HepG2 (cell line): Measurements from ENCODE around the gene EMILIN3. TPM values are rescaled to one million over a fixed set of nuclear protein-coding genes. Genes with fewer than 3 reads are reported as not detected.

Experiments
- ATAC-seq: fragments of 200-7000 bp; cut with Tn5 transposase; 3 replicates; pipeline ENCODE4 v1.9.1; 2020; ENCODE audit warnings: mild to moderate bottlenecking, moderate library complexity
- Bru-seq: library from RNA; stranded (reverse); fragments of 400-500 nt; gene quantifications from one replicate; lab custom pipeline; 2021; lab: Mats Ljungman, UMichigan
- BruChase-seq, 2 experiments: library from RNA; stranded (reverse); fragments of 400-500 nt; gene quantifications; one replicate each; lab custom pipeline; 2021; lab: Mats Ljungman, UMichigan
- BruUV-seq: library from RNA; stranded (reverse); fragments of 400-500 nt; replicated peaks from 2 replicates; lab custom pipeline; 2021; lab: Mats Ljungman, UMichigan
- CTCF ChIA-PET: fragments of 300-600 bp; formaldehyde crosslinking; extraction: SDS; loops from one replicate; lab custom pipeline; 2021; ENCODE audit warnings: low total read pairs, inconsistent platforms, low intra/inter-chr PET ratio; lab: Yijun Ruan, JAX
- POLR2A ChIA-PET: fragments of 350-600 bp; sonication (Branson Sonifier 250); formaldehyde crosslinking; loops from one replicate; lab custom pipeline; 2020; ENCODE audit warnings: antibody characterized with exemption, inconsistent platforms; lab: Yijun Ruan, JAX
- DNase-seq: peaks from one replicate; pipeline ENCODE4 v3.0.0-alpha.2; 2015; ENCODE audit warnings: low spot score
- FAIRE-seq: peaks from 3 replicates; lab custom pipeline; 2011; peaks lifted over from hg19 to GRCh38; lab: Jason Lieb, UNC
- H2AFZ ChIP-seq: one replicate; pipeline ENCODE4 v1.6.1; 2011; ENCODE audit warnings: low read length, inconsistent platforms
- H3K27ac ChIP-seq: fragments of 300-600 bp; 3 replicates; pipeline ENCODE4 v1.8.0; 2011; ENCODE audit warnings: mixed run types, mild to moderate bottlenecking, mixed read lengths, low read length, inconsistent platforms; ENCODE audit not compliant: insufficient read depth; ENCODE audit errors: extremely low read length
- H3K27me3 ChIP-seq, 2 experiments: fragments of 200-600 bp in 1 of 2; 2 replicates in 1 of 2; 3 replicates in 1 of 2; pipeline versions ENCODE4 v1.6.0 to v1.8.0; 2011; ENCODE audit warnings: low read length in 2 of 2, mild to moderate bottlenecking in 2 of 2, moderate library complexity in 2 of 2, inconsistent platforms in 1 of 2; ENCODE audit not compliant: insufficient read depth in 2 of 2, control insufficient read depth in 1 of 2
- H3K36me3 ChIP-seq, 2 experiments: fragments of 200-600 bp in 1 of 2; replicated peaks in 1 of 2; 2 replicates in 1 of 2; 3 replicates in 1 of 2; pipeline versions ENCODE4 v1.5.1 to v1.8.0; 2011; ENCODE audit warnings: low read length in 2 of 2, inconsistent platforms in 1 of 2; ENCODE audit not compliant: insufficient read depth in 2 of 2, control insufficient read depth in 1 of 2
- H3K4me1 ChIP-seq: 2 replicates; pipeline ENCODE4 v1.5.1; 2012; ENCODE audit warnings: low read length, inconsistent platforms; ENCODE audit not compliant: insufficient read depth
- H3K4me2 ChIP-seq: 2 replicates; pipeline ENCODE4 v1.6.0; 2011; ENCODE audit warnings: low read depth, low read length, inconsistent platforms
- H3K4me3 ChIP-seq, 3 experiments: fragments of 200-600 bp in 1 of 3; sonication (generic), shearing (Covaris generic) in 1 of 3; replicated peaks in 1 of 3; 2 replicates each; pipeline ENCODE4 v1.5.1; 2011 to 2016; ENCODE audit warnings: low read length in 3 of 3, inconsistent platforms in 2 of 3, low read depth in 2 of 3, mild to moderate bottlenecking in 2 of 3, control low read depth in 1 of 3, mixed read lengths in 1 of 3; ENCODE audit not compliant: insufficient read depth in 1 of 3
- H3K79me2 ChIP-seq: one replicate; pipeline ENCODE4 v1.6.1; 2011; ENCODE audit warnings: low read length, inconsistent platforms; ENCODE audit not compliant: insufficient read depth
- H3K9ac ChIP-seq: 2 replicates; pipeline ENCODE4 v1.6.0; 2011; ENCODE audit warnings: mild to moderate bottlenecking, low read depth, low read length, inconsistent platforms; ENCODE audit not compliant: insufficient read depth
- H3K9me3 ChIP-seq: 2 replicates; pipeline ENCODE4 v1.5.1; 2012; ENCODE audit warnings: mild to moderate bottlenecking, low read length
- H4K20me1 ChIP-seq: 2 replicates; pipeline ENCODE4 v1.6.0; 2011; ENCODE audit warnings: inconsistent platforms, mild to moderate bottlenecking, low read length, moderate library complexity; ENCODE audit not compliant: insufficient read depth
- AHDC1 ChIP-seq: sonication (generic); formaldehyde crosslinking; IDR thresholded peaks from 2 replicates; pipeline ENCODE4 v1.5.1; 2020; ENCODE audit warnings: mild to moderate bottlenecking, missing genetic modification reagents, borderline replicate concordance
- FOSL1 ChIP-seq: sonication (generic); formaldehyde crosslinking; IDR thresholded peaks from 2 replicates; pipeline ENCODE4 v1.9.0; 2021; ENCODE audit warnings: missing genetic modification reagents, borderline replicate concordance
- IRF1 ChIP-seq: sonication (generic); formaldehyde crosslinking; IDR thresholded peaks from 2 replicates; pipeline ENCODE4 v1.4.0; 2020; ENCODE audit warnings: low read depth, mild to moderate bottlenecking, missing genetic modification reagents
- KMT2B ChIP-seq: IDR thresholded peaks from 2 replicates; pipeline ENCODE4 v1.6.1; 2016; ENCODE audit warnings: missing genetic modification reagents, missing compliant biosample characterization
- PRMT3 ChIP-seq: sonication (generic); formaldehyde crosslinking; IDR thresholded peaks from 2 replicates; pipeline ENCODE4 v1.8.1; 2022; ENCODE audit warnings: low read depth, mild to moderate bottlenecking, moderate library complexity, missing genetic modification reagents, borderline replicate concordance
- TAF1 ChIP-seq: sonication (generic); formaldehyde crosslinking; IDR thresholded peaks from 2 replicates; pipeline ENCODE4 v1.4.0; 2020; ENCODE audit warnings: missing genetic modification reagents
- ZFY ChIP-seq: sonication (generic); formaldehyde crosslinking; IDR thresholded peaks from 2 replicates; pipeline ENCODE4 v1.4.0; 2020; ENCODE audit warnings: missing genetic modification reagents
- ZNF878 ChIP-seq: sonication (generic); formaldehyde crosslinking; IDR thresholded peaks from 2 replicates; pipeline ENCODE4 v1.8.1; 2023; ENCODE audit warnings: mild to moderate bottlenecking, missing genetic modification reagents, moderate library complexity
- WGBS: methylation state at CpG from one replicate; pipeline ENCODE4 v1.1.6; 2017; ENCODE audit warnings: low lambda C conversion rate; 5-methylcytosine and 5-hydroxymethylcytosine counted together
- in situ Hi-C: cut with HindIII; loops from 2 replicates; pipeline ENCODE4 v1.10.0; 2017; ENCODE audit warnings: low pct_unique_long_range_greater_than_20kb; ENCODE audit not compliant: extremely low pct_ligation_motif_present
- intact Hi-C: fragments of 100-400 bp; cut with micrococcal nuclease; formaldehyde crosslinking; loops from one replicate; pipeline ENCODE4 v1.10.0; 2022; ENCODE audit not compliant: unreplicated experiment
- long read RNA-seq, 2 experiments: library from RNA in 1 of 2; library from polyadenylated mRNA in 1 of 2; stranded (forward) in 1 of 2; unstranded in 1 of 2; transcript quantifications; one replicate each; pipeline ENCODE4 v2.0.0, GENCODE V29; 2019 to 2022
- polyA minus RNA-seq, 3 experiments: library from RNA; depleted of rRNA, polyadenylated mRNA; stranded (reverse); fragments of >200 nt; gene quantifications; 2 replicates each; pipeline ENCODE4 v1.2.3, GENCODE V29; 2011; ENCODE audit warnings: low replicate concordance in 1 of 3
- polyA plus RNA-seq, 8 experiments: library from polyadenylated mRNA; depleted of rRNA in 3 of 8; stranded (reverse) in 7 of 8; unstranded in 1 of 8; fragments of >200 nt; fragmentation: Illumina TruSeq in 4 of 8; extraction: Trizol in 4 of 8; gene quantifications; 2 replicates each; pipeline versions ENCODE4 v1.2.1 to v1.2.3, GENCODE V29; 2011 to 2016; ENCODE audit warnings: low read depth in 4 of 8, missing spikeins in 1 of 8, mixed read lengths in 1 of 8; ENCODE audit not compliant: insufficient read depth in 1 of 8
- total RNA-seq, 5 experiments: library from RNA; depleted of rRNA; stranded (reverse); fragments of >200 nt; fragmentation: Illumina TruSeq; extraction: Trizol; gene quantifications; 2 replicates each; pipeline ENCODE4 v1.2.3, GENCODE V29; 2016; ENCODE audit warnings: low read depth in 1 of 5

Gene EMILIN3, protein sequence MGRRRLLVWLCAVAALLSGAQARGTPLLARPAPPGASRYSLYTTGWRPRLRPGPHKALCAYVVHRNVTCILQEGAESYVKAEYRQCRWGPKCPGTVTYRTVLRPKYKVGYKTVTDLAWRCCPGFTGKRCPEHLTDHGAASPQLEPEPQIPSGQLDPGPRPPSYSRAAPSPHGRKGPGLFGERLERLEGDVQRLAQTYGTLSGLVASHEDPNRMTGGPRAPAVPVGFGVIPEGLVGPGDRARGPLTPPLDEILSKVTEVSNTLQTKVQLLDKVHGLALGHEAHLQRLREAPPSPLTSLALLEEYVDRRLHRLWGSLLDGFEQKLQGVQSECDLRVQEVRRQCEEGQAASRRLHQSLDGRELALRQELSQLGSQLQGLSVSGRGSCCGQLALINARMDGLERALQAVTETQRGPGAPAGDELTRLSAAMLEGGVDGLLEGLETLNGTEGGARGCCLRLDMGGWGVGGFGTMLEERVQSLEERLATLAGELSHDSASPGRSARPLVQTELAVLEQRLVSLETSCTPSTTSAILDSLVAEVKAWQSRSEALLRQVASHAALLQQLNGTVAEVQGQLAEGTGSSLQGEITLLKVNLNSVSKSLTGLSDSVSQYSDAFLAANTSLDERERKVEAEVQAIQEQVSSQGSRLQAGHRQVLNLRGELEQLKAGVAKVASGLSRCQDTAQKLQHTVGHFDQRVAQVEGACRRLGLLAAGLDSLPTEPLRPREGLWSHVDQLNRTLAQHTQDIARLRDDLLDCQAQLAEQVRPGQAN
- total RNA-seq (2016; rRNA removed; fragmentation: Illumina TruSeq; extraction: Trizol) (0.14 and 0.29 TPM in 2 replicates), polyA plus RNA-seq (2011; rRNA removed) (0.25 and 0.27 TPM in 2 replicates), polyA minus RNA-seq (2011; rRNA and poly(A)+ RNA removed; ENCODE audit: low replicate concordance) (0.05 and 1.5 TPM in 2 replicates), Bru-seq, nascent RNA (percentile 17 among the genes with signal in this experiment), BruChase-seq, experiment 1, labeled RNA remaining after a 6-hour chase (not detected), BruChase-seq, experiment 2, labeled RNA remaining after a 2-hour chase (percentile 23 among the genes with signal in this experiment)
- 0.10 TPM in 1 of 2 replicates, not detected in the other for total RNA-seq (2016; cell fraction: cytosol; rRNA removed; fragmentation: Illumina TruSeq; extraction: Trizol; ENCODE audit: low read depth)
- 0.16 and 0.28 TPM in 2 replicates for total RNA-seq (2016; cell fraction: insoluble cytoplasmic fraction; rRNA removed; fragmentation: Illumina TruSeq; extraction: Trizol)
- total RNA-seq (2016; cell fraction: membrane; rRNA removed; fragmentation: Illumina TruSeq; extraction: Trizol), result 0.09 and 0.10 TPM in 2 replicates
- total RNA-seq (2016; cell fraction: nucleus; rRNA removed; fragmentation: Illumina TruSeq; extraction: Trizol), result 0.16 TPM in 2 replicates
- 0.23 and 0.36 TPM in 2 replicates for polyA plus RNA-seq (2011; cell fraction: cytosol; rRNA removed)
- 0.29 and 0.35 TPM in 2 replicates for polyA plus RNA-seq (2011; cell fraction: nucleus; rRNA removed)
- 0.50 and 0.56 TPM in 2 replicates for polyA plus RNA-seq (2012)
- polyA plus RNA-seq (2016; cell fraction: cytosol; fragmentation: Illumina TruSeq; extraction: Trizol; ENCODE audit: low read depth), result not detected in 2 replicates
- polyA plus RNA-seq (2016; cell fraction: insoluble cytoplasmic fraction; fragmentation: Illumina TruSeq; extraction: Trizol; ENCODE audit: low read depth), result 0.10 and 0.19 TPM in 2 replicates
- polyA plus RNA-seq (2016; cell fraction: membrane; fragmentation: Illumina TruSeq; extraction: Trizol; ENCODE audit: low read depth), result 0.05 and 0.09 TPM in 2 replicates
- polyA plus RNA-seq (2016; cell fraction: nucleus; fragmentation: Illumina TruSeq; extraction: Trizol; ENCODE audit: insufficient read depth, low read depth), result 0.38 and 0.41 TPM in 2 replicates
- polyA minus RNA-seq (2011; cell fraction: cytosol; rRNA and poly(A)+ RNA removed), result 0.18 and 0.20 TPM in 2 replicates
- 0.13 TPM in 1 of 2 replicates, not detected in the other for polyA minus RNA-seq (2011; cell fraction: nucleus; rRNA and poly(A)+ RNA removed)
- long read RNA-seq, experiment 1, partial matches to known transcripts, result 0 of 37 reads
- long read RNA-seq, experiment 1, other reads (novel, unspliced or antisense), result 37 of 37 reads
- long read RNA-seq, experiment 2, result 0 reads

DNA sequence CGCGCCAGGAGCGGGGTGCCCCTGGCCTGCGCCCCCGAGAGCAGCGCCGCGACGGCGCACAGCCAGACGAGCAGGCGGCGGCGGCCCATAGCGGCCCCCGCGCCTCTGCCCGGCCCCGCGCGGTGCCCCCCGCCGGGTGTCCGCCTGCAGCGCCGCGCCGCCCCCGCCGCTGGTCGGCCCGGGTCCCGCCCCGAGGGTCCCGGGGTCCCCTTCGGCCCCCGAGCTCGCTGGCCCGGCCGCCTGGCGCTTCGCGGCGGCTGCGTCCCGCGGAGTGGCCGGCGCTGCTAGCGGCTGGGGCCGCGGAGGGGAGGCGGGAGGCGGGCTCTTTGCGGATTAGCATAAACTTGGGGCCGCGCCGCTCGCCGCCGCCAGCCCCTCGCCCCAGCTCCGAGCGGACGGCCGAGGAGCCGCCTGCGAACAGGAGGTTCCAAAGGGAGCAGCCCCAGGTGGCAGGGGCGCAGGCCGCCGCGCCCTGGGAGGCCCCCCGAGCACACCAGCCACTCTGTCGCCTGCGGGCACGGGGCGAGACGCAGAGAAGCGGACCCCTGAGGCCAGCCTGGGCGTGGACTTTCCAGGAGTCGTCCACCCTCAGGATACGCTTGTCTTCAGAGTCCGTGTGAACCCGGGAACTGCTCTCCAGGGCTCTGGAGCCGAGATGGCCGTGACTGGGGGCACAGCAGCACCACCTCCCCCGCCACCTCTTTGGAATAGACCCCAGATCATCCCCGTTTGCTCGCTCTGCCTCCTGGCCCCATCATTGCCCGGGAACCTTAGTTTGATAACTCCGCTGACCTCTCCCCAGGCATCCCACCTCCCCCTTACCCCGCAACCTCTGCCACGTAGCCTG is at the start of gene EMILIN3:
TSS of gene EMILIN3 (minus strand) at position 273 of the 847 bp plus-strand sequence. CDS start at position 89, 184 bp downstream.
- no peak within 1 kb of the TSS for H2AFZ ChIP-seq
- no peaks in the 10 kb centered on the region for H3K9me3 ChIP-seq
- 16% methylated on average over 31 of the region's 93 CpGs for WGBS
- peaks cover 14% of the 10 kb centered on the region for H3K4me1 ChIP-seq
- H3K27me3 ChIP-seq, result peaks cover 28 to 50% of the 10 kb centered on the region in 2 experiments
- H3K4me3 ChIP-seq, result peak within 1 kb of the TSS; percentile 37 to 66 (median 39); a peak in 5 of 6 replicates
- no peak within 1 kb of the TSS; the same call in 1 of the 2 replicates for H3K9ac ChIP-seq
- no peaks in the 10 kb centered on the region for H3K36me3 ChIP-seq
- DNase-seq (no peak), ATAC-seq (peak; percentile 49), FAIRE-seq (no peak)
- H3K4me2 ChIP-seq, result peak within 1 kb of the TSS; percentile 80
- POLR2A ChIA-PET, result no interaction called here
- H3K27ac ChIP-seq, result no peak within 1 kb of the TSS
- no peaks in the 10 kb centered on the region for H4K20me1 ChIP-seq
- in situ Hi-C loops, result no loop called here
- no TSS peak for BruUV-seq
- intact Hi-C loops, result no loop called here
- CTCF ChIA-PET, result no interaction called here
- H3K79me2 ChIP-seq, result no peaks in the 10 kb centered on the region
- TF ChIP-seq PRMT3 (CRISPR knock-in tag) (no peak), IRF1 (CRISPR knock-in tag) (no peak), TAF1 (CRISPR knock-in tag) (no peak), FOSL1 (CRISPR knock-in tag) (no peak), KMT2B (CRISPR knock-in tag) (no peak), ZNF878 (no peak), ZFY (peak; percentile 39; the same call in 1 of the 2 replicates), AHDC1 (CRISPR knock-in tag) (no peak)
